ENCODE results near the gene SNU13.
"Not testable (repeated sequence)": the region's sequence is repeated elsewhere in the genome, so short reads cannot be mapped to it uniquely, and the experiment has no call there.

- TF ChIP-seq CTCF (conservative IDR thresholded peaks at IDR 0.05 in 1 of 2, IDR thresholded peaks at IDR 0.05 in 1 of 2; ENCODE audit: low read depth in 1 of 2, low read length in 2 of 2); EZH2 (IDR thresholded peaks at IDR 0.05; ENCODE audit: low read length, missing control alignments): not testable (repeated sequence)
Observed at GRCh38 chr22:41631615-41632014, 57.1 kb downstream of the SNU13 start.

All from fibroblast of lung (primary cell).